ENCODE measurements around the gene GATAD2A. TPM values are rescaled to one million over a fixed set of nuclear protein-coding genes. Genes with fewer than 3 reads are reported as not detected.

GATAD2A gene
- total RNA-seq, 1 donor from 2014 or later, result 25.9 TPM

DNA sequence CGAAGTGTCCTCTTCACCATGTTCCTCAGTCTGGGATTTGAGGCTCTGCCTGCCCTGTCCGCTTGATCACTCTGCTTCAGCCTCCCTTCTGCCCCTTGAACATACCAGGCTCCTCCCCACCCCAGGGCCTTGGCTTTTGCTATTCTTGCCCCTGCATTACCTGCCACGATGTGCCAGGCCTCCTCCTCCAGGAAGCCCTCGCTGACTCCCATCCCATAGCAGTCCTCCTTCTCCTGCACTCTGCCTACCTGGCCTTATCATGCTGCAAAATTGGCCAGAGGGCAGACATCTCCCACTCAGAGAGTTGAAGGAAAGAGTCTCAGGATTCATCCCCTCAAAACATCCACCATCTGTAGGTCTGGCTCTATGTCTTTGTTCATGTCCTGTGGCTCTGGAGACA, 125.4 kb downstream of the GATAD2A start:
- DNase-seq (ENCODE audit: missing footprints), result no peak
- ATAC-seq, result no peak
- intact Hi-C loops (cut with DNase I), result no loop called here

DNA sequence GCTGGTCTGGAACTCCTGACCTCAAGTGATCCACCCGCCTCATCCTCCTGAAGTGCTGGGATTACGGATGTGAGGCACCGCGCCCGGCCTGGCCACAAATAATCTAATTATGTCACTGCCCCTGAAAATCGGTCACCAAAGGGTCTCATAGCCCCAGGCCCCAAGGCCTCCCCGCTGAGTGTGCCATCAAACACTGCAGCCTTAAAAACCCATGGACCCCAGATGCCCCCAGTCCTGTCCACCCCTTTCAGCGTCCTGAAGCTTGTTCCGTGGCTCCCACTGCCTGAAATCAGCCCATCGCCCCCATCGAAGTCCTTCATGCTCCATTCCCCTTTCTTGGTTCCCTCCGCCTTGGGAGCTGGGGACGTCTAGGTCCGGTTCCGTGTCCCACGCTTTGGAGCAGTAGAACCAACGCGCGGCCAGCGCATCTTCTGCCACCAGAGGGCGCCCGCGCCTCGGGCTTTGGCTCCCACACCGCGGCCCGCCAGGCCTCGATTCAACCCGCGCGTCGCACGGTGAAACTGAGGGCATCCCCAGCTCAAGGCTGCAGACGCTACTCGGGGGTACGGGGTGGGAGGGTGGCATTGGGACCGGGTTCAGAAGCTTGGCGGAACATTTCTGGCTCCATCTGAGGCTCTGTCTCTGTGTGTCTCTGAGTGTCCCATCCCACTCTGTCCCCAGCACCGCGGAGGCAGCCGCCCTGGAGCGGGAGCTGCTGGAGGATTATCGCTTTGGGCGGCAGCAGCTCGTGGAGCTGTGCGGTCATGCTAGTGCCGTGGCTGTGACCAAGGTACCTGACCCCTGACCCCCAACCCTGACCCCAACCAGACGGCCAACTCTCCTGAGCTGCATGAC, 126.7 kb downstream of the GATAD2A start:
- ATAC-seq (peak; percentile 70), DNase-seq (ENCODE audit: missing footprints) (peak; percentile 96)
- intact Hi-C loops (cut with DNase I), result loop anchor here (1.0 to 2.0 kb wide), 4 partner anchors 15 to 427 kb away; partner anchors contain the start of gene GMIP

DNA sequence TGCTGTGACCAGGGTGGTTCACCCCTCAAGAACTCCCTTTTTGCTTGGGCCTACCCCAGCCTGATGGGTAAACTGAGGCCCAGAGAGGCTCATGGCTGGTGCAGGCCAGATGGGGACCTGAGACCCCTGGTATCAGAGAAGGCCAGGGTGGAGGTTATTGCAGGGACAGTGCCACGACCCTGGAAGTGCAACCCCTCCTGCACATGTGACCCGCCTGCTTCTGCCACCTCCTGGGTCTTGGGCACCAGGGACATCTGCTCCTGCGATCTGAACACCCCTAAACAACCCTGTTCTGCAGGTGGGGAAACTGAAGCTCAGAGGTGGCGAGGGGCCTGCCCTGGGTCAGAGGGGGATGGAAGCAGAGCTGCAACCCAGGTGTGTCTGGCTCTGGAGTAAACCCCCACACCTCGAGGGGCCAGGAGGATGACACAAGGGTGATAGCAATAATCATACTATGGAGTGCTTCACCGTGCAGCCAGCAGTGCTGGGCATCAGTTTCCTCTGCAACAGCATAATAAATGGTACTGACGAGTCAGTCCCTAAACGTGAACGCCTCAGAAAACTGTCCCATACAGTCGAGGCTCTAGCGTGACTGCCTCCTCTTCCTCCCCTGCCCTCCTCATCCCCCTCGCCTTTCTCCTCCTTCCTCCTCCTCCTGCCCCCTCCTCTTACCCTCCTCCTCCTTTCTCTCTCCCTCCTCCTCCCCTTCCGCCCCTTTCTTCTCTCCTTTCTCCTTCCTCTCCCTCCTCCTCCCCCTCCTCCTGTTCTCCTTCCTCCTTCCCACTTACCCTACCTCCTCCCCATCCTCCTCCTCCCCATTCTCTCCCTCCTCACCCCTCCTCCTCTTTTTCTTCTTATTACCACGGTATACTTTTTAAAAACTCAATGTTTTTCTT, 127.6 kb downstream of the GATAD2A start:
- intact Hi-C loops (cut with DNase I), result loop anchor here (1.0 to 2.0 kb wide), 4 partner anchors 14 to 426 kb away; partner anchors contain the start of gene GMIP
- ATAC-seq (no peak), DNase-seq (ENCODE audit: missing footprints) (no peak)

DNA sequence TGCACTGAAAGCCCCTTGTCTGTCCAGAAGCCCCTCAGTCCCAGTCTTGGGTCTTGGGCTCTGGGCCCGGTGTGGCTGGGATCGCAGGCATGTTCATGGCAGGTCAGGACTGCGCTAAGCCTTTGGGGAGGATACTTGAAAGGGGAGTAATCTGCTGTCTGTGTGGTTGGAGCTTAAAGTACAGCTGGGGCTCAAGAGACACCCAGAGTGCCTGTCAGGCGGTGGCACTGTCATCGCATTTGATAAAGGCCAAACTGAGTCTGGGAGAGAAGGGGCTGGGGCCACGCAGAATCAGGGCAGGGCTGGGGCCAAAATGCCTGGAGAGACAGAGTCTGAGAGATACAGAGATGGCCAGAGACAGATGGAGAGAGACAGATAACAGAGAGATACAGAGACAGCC, 128.4 kb downstream of the GATAD2A start:
- no peak for ATAC-seq
- intact Hi-C loops (cut with DNase I), result loop anchor here (2.0 kb wide), 3 partner anchors 13 to 425 kb away; partner anchors contain the start of gene GMIP
- no peak for DNase-seq (ENCODE audit: missing footprints)

DNA sequence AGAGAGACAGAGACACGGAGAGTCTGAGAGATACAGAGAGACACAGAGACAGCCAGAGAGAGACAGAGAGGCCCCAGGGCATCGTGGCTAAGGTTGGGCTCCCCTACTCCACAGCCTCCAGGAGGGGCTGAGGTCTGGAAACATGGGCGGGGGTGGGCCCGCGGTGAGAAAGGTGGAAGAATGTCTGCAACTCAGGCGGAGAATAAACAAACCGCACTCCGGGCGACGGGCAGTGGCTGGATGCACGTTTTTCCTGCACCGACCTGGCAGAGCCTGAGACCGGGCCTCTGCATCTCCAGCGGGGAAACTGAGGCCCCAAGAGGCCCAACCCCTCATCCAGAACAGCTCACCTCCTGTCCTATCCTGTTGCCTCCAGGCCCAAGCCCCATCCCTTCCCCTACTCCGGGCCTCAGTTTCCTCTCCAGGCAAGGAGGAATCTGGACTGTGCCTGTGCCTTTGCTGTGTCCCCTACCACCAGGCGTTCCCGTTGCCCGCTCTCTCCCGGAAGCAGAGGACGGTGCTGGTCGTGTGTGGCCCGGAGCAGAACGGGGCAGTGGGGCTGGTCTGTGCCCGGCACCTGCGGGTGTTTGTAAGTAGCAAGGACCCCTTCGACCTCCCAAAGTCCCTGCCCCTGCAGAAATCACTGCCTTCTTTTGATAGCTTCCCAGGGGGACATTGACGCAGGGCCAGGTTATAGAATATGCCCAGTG, 129.2 kb downstream of the GATAD2A start:
- DNase-seq (ENCODE audit: missing footprints) (no peak), ATAC-seq (no peak)
- intact Hi-C loops (cut with DNase I), result no loop called here

DNA sequence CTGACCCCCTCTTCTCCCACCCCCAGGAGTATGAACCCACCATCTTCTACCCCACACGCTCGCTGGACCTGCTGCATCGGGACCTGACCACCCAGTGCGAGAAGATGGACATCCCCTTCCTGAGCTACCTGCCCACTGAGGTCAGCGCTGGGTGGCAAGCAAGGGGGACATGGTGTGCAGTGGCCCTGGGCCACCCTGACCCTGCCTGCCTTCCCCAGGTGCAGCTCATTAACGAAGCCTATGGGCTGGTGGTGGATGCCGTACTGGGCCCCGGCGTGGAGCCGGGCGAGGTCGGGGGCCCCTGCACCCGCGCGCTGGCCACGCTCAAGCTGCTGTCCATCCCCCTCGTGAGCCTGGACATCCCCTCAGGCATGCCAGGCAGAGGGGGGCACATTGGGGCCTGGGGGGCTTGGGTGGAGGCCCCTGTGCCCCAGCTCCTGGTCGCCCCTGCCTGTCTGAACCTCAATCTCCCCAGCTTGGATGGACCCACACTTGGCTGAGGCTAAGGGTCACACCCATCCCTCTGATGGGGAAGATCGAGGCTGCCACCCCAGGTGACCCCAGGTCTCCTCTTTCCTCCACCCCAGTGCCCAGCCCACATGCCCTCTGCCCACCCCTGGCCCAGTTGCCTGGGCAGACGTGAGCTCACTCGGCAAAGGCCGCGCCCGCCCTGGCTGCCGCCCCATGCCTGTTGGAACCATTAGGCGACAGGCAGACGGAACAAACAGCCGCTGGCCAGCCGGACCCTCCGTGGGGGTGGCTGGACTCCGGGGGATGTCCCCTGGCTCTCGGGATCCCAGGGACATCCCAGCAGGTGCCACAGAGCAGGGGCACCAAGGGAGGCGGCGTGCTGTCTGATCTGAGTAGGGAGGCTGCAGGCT, 130.1 kb downstream of the GATAD2A start:
- intact Hi-C loops (cut with DNase I), result no loop called here
- DNase-seq (ENCODE audit: missing footprints), result no peak
- ATAC-seq, result no peak

DNA sequence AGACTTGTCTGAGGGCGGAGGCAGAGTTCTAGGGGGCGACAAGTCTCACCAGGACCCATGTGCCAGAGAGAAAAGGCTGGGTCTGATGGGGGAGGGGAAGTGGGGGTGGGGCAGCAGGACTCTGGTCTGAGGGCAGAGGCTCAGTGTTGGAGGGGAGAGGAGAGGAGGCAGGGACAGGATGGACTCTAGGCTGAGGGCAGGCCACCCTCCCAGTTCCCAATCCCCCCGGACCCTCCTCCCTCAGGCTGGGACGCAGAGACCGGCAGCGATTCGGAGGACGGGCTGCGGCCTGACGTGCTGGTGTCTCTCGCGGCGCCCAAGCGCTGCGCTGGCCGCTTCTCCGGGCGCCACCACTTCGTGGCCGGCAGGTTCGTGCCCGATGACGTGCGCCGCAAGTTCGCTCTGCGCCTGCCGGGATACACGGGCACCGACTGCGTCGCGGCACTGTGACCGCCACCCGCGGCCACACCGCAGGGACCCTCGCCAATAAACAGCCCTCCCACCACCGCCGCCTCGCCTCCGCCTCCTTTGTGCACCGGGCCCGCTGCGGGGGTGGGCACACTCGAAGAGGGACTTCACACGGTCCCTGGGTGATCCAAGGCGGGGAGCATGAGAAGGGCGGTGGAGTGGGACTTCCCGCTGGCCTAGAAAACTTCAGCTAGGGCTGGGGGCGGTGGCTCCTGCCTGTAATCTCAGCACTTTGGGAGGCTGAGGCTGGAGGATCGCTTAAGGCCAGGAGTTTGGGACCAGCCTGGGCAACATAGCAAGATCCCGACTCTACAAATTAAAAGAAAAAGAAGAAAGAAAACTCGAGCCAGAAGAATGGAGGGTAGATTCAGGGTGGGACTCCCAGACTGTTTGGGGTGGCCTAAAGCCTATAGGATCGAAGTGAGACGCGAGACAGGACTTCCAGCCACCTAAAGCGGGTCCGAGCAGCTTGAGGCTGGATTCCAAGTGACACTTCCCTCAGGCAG, 131.9 kb downstream of the GATAD2A start:
- DNase-seq (ENCODE audit: missing footprints) (no peak), ATAC-seq (no peak)
- intact Hi-C loops (cut with DNase I), result no loop called here

DNA sequence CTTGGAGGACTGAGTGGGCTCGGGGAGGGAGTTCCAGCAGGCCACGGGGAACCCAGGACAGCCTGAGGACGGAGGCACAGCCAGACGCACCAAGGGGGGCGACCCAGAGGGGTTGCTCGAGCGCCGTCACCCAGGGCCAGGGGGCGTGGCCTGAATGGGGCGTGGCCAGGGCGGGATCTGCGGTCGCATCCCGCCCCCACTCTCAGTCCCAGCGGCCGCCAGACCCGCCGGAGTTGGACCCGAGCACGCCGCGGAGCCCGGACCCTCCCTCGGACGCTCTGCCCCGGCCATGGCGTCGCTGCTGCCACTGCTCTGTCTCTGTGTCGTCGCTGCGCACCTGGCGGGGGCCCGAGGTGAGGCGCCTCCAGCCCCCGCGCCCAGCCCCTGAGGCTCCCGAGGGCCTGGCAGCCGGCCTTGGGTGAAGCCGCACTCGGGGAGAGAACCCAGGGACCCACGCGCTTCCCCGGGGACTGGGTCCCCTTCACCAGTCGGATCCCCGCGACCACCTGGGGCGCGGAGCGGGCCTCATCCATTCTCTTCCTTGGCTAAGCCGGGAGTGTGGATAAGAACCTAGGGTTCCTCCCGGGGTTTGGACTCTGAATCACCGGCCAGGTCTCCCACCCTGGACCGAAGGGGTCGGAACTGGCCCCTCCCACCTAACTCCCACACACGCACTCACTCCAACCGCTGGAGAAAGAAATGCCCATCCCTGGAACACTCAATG, 132.7 kb downstream of the GATAD2A start, which contains the start of gene CILP2:
TSS of gene CILP2 (plus strand) at position 205 of the 724 bp plus-strand sequence. CDS start at position 290, 85 bp downstream.
- ATAC-seq (peak; percentile 35), DNase-seq (ENCODE audit: missing footprints) (no peak)
- intact Hi-C loops (cut with DNase I), result no loop called here

DNA sequence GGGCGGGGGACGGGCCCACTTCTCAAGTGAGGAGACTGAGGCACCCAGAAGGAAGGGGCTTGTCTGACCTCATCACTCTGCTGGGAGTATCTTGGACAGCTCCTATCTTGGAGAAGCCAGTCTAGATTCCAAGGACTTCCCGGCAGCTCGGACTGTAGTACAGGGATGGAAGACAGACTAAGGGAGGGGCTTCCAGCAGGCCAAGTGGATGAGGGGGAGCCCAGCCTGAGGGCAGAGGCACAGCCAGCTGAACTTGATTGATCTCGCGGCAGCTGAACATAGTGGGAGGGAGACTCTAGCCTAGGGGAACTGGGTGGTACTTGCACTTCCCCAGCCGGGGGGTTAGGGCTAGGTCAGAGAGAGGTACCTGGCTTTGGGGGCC, 133.3 kb downstream of the GATAD2A start:
- no peak for ATAC-seq
- DNase-seq (ENCODE audit: missing footprints), result no peak
- intact Hi-C loops (cut with DNase I), result no loop called here

DNA sequence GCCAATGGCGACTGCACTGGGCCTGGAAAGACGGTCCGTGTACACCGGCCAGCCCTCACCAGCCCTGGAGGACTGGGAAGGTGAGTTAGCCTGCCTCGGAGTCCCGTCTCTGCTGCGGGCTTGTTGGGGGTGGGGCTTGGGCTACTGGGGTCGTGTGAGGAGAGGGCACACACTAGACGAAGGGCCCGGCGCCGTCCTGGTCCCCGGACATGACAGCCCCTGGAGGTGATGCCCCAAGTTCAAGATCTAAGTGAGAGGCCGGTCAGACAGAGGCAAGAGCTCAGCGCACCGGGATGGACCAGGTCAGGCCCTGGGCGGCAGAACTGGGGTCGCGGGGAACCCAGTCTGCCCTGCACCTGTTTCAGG, 134.2 kb downstream of the GATAD2A start:
- no peak for DNase-seq (ENCODE audit: missing footprints)
- no peak for ATAC-seq
- intact Hi-C loops (cut with DNase I), result no loop called here

DNA sequence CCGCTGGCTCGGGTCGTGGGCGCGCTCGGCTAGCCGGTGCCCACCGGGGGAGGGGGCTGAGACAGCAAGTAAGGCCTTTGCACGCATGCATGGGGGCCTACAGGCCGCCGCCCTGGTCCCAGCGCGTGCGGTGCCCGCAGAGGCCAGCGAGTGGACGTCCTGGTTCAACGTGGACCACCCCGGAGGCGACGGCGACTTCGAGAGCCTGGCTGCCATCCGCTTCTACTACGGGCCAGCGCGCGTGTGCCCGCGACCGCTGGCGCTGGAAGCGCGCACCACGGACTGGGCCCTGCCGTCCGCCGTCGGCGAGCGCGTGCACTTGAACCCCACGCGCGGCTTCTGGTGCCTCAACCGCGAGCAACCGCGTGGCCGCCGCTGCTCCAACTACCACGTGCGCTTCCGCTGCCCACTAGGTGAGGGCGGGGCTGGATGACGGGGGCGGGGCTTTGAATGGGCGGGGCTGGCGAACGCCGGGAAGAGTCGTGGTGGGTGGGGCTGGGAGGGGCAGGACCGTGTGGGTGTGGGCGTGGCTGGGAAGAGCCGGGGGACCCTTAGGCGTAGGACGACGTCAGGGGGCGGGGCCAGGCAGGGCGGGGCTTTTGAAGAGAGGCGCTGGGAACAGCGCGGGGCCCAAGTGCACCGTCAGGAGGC, 134.7 kb downstream of the GATAD2A start:
- DNase-seq (ENCODE audit: missing footprints) (peak; percentile 88), ATAC-seq (peak; percentile 37)
- intact Hi-C loops (cut with DNase I), result no loop called here

DNA sequence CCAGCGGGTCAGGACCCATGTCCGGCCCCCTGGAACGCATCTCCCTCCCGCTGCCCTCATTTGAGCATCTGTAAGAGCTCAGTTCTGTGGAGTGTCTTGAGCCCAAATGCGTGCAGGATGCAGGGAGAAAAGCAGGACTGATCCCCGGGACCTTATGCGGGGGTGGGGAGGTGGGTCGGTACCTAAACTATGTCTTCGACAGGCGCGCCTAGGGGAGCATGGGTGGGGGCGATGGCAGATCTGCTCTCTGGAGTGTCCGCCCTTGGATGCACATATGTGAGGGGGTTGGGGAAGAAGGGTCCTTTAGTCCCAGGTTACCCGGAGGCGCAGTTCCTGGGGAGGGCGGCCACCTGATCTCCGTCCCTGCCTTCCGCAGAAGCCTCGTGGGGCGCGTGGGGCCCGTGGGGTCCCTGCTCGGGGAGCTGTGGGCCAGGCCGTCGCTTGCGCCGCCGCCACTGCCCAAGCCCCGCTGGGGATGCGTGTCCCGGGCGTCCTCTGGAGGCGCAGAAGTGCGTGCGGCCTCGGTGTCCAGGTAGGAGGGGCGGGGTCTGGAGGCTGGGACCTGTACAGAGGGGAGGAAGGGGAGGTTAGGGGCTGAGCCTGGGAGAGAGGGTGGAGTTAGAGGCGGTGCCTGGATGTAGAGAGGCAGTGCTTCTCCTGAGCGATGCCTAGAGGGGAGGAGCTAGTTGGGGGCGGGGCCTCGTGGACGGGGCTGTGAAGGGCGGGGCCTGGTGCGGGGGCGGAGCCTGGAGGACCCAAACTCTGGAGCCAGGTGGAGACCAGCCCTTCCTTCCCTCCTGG, 135.4 kb downstream of the GATAD2A start:
- DNase-seq (ENCODE audit: missing footprints) (no peak), ATAC-seq (peak; percentile 23)
- intact Hi-C loops (cut with DNase I), result no loop called here

DNA sequence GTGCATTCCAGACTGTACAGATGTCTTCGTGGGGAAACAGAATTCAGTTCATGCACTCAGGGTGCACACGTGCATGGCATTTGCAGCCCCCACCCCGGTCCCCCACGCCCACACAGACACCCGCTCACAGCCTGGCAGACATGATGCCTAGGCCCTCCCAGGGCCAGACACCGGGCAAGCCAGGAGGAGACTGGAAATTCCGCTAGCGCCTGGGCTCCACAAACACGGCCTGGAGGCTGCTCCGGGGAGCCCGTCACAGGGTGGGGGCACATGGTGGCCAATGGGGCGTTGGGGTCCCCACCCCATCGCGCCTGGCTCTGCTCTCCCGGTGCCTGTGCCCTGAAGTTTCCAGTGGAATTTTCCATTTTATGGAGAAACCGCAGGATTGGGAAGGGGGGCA, 136.1 kb downstream of the GATAD2A start:
- ATAC-seq (no peak), DNase-seq (ENCODE audit: missing footprints) (no peak)
- intact Hi-C loops (cut with DNase I), result no loop called here

DNA sequence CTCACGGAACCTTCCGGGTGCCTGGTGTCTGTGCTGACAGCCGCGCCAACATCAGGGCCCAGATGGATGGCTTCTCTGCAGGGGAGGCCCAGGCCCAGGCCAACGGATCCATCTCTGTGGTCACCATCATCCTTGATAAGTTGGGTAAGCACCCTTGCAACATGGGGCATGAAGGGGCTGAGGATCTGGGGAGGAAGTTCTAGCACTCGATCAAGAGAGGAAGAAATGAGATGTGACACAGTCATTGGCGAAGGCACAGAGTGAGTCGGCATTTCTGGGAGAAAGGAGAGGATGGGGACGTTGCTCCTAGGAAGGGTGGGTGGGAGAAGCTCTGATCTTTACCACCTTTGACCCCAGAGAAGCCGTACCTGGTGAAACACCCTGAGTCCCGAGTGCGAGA, 137.0 kb downstream of the GATAD2A start:
- intact Hi-C loops (cut with DNase I), result no loop called here
- no peak for DNase-seq (ENCODE audit: missing footprints)
- no peak for ATAC-seq

DNA sequence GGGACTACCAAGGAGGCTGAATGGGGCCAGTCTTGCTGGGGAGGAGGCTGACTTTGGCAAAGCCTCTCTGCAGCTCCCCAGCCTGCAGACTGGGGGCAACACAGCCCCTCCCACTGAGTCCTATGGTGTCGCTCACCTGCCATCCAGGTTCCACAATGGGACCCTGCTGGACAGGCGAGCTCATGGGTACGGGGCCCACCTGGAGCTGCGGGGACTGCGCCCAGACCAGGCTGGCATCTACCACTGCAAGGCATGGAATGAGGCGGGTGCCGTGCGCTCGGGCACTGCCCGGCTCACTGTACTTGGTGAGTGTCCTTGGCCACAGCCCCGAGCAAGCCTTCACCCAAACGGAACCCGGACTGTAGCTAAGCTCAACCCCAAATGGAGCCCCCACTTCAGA, 137.6 kb downstream of the GATAD2A start:
- intact Hi-C loops (cut with DNase I), result no loop called here
- ATAC-seq (no peak), DNase-seq (ENCODE audit: missing footprints) (no peak)
